Activated CD4-positive, alpha-beta T cell treated with anti-CD3 and anti-CD28 coated beads for 36 hours (primary cell): ENCODE measurements around the gene RSL1D1. TPM values are rescaled to one million over a fixed set of nuclear protein-coding genes. Genes with fewer than 3 reads are reported as not detected.

Source experiments
- ATAC-seq: fragments of 200-7000 bp; cut with Tn5 transposase; one replicate; pipeline ENCODE4 v1.10.0; 2021; ENCODE audit warnings: mild to moderate bottlenecking, moderate library complexity
- CTCF ChIA-PET: fragments of 350-600 bp; sonication (Branson Sonifier 250); formaldehyde crosslinking; loops from one replicate; lab custom pipeline; 2021; ENCODE audit warnings: antibody characterized with exemption; lab: Charles Lee
- POLR2A ChIA-PET: fragments of 350-600 bp; sonication (Branson Sonifier 250); formaldehyde crosslinking; loops from one replicate; lab custom pipeline; 2021; ENCODE audit warnings: antibody characterized with exemption, inconsistent platforms; lab: Charles Lee
- DNase-seq: peaks from one replicate; pipeline ENCODE4 v3.0.0-alpha.2; 2020
- H3K27ac Mint-ChIP-seq: one replicate; pipeline ENCODE4 v1.8.0; 2021; ENCODE audit warnings: mixed read lengths
- H3K27me3 Mint-ChIP-seq: one replicate; pipeline ENCODE4 v1.8.0; 2021; ENCODE audit warnings: mixed read lengths
- H3K36me3 Mint-ChIP-seq: one replicate; pipeline ENCODE4 v1.8.0; 2021; ENCODE audit warnings: low read depth, mixed read lengths
- H3K4me1 Mint-ChIP-seq: one replicate; pipeline ENCODE4 v1.8.0; 2021; ENCODE audit warnings: mixed read lengths
- H3K4me3 Mint-ChIP-seq: one replicate; pipeline ENCODE4 v1.8.0; 2021; ENCODE audit warnings: mild to moderate bottlenecking, moderate library complexity, mixed read lengths
- H3K9me3 Mint-ChIP-seq: one replicate; pipeline ENCODE4 v1.8.0; 2021; ENCODE audit warnings: low read depth, mixed read lengths
- intact Hi-C, 2 experiments: fragments of 100-400 bp; cut with DNase I in 1 of 2; cut with micrococcal nuclease in 1 of 2; formaldehyde crosslinking; loops; one replicate each; pipeline versions ENCODE4 v1.14.2 to v1.15.1; 2022 to 2024; cut with DNase I, micrococcal nuclease
- total RNA-seq, 2 experiments: library from RNA; stranded (reverse); gene quantifications; one replicate each; pipeline ENCODE4 v1.2.3, GENCODE V29; 2021

RSL1D1 gene
- total RNA-seq, 2 experiments from 2014 or later = 369 to 466 TPM

DNA sequence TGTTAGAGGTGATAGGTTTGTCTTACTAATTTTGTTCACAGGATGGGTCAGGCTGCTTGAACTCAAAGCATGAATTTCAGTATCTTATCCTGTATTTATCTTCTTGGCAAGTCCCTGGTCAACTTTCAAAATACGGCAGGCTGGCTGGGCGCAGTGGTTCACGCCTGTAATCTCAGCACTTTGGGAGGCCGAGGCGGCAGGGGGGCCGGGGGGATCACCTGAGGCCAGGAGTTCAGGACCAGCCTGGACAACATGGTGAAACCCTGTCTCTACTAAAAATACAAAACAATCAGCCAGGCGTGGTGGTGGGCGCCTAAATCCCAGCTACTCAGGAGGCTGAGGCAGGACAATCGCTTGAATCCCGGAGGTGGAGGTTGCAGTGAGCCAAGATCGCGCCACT, 25.0 kb upstream of the RSL1D1 start:
- peaks cover 42% of the 10 kb centered on the region for H3K36me3 Mint-ChIP-seq
- peak overlapping the region; percentile 22 for H3K27ac Mint-ChIP-seq
- POLR2A ChIA-PET = no interaction called here

DNA sequence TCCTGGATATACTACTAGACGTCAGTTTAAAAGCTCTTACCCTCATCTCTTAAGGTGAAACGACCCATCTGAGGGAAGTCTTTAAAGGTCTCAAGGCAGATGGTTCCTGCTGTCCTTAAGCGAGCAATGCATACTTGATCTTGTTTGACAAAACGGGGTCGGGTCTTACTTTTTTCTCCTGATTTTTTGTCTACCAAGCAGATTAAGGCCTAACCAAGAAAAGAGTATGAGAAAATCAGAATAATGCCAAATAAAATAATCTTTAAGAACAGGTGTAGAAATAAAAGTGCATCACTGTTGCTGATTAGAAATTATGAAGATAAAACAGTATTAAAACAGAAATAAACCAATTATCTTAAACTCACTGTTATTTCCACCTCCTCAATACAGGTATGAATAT, 24.4 kb upstream of the RSL1D1 start:
- ATAC-seq = no peak
- Mint-ChIP-seq H3K27ac (no peak overlapping the region), H3K9me3 (no peaks in the 10 kb centered on the region), H3K4me1 (no peaks in the 10 kb centered on the region), H3K36me3 (peaks cover 40% of the 10 kb centered on the region), H3K4me3 (no peak overlapping the region), H3K27me3 (no peaks in the 10 kb centered on the region)
- CTCF ChIA-PET = interaction anchor here (1.8 kb wide), 1 partner anchor 10 kb away, joined by 5 read pairs; no protein-coding TSS in a partner anchor
- intact Hi-C loops = no loop called here
- DNase-seq = no peak
- POLR2A ChIA-PET = interaction anchor here (0.6 kb wide), 2 partner anchors 79 to 193 kb away, joined by 3 read pairs; partner anchors contain the start of gene ZC3H7A

More for the DNA sequence above, 25.0 kb upstream of the RSL1D1 start:
- Mint-ChIP-seq H3K4me3 (no peak overlapping the region), H3K4me1 (no peaks in the 10 kb centered on the region), H3K9me3 (no peaks in the 10 kb centered on the region), H3K27me3 (no peaks in the 10 kb centered on the region)
- CTCF ChIA-PET = no interaction called here
- ATAC-seq = no peak
- DNase-seq = no peak
- intact Hi-C loops = no loop called here

DNA sequence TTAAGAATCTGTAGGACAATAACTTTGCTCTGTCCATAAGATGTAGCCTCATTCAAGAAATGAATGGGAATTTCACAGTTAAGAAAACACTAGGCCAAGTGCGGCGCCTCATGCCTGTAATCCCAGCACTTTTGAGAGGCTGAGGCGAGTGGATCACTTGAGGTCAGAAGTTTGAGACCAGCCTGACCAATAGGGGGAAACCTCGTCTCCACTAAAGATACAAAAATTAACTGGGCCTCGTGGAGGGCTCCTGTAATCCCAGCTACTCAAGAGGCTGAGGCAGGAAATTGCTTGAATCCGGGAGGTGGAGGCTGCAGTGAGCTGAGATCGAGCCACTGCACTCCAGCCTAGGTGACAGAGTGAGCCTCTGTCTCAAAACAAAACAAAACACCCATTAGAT, 19.9 kb upstream of the RSL1D1 start:
- DNase-seq (no peak), ATAC-seq (no peak)
- no peaks in the 10 kb centered on the region for H3K9me3 Mint-ChIP-seq
- peaks cover 34% of the 10 kb centered on the region for H3K36me3 Mint-ChIP-seq
- no peaks in the 10 kb centered on the region for H3K27me3 Mint-ChIP-seq
- H3K4me3 Mint-ChIP-seq = no peak overlapping the region
- ChIA-PET POLR2A (no interaction called here), CTCF (interaction anchor here (1.0 to 1.2 kb wide), 2 partner anchors 12 to 157 kb away, joined by 4 to 7 read pairs; no protein-coding TSS in a partner anchor)
- peak overlapping the region; percentile 14 for H3K27ac Mint-ChIP-seq
- intact Hi-C loops = loop anchor here in 1 of 2 experiments (5.0 kb wide), 1 partner anchor 196 kb away; no protein-coding TSS in a partner anchor
- no peaks in the 10 kb centered on the region for H3K4me1 Mint-ChIP-seq

DNA sequence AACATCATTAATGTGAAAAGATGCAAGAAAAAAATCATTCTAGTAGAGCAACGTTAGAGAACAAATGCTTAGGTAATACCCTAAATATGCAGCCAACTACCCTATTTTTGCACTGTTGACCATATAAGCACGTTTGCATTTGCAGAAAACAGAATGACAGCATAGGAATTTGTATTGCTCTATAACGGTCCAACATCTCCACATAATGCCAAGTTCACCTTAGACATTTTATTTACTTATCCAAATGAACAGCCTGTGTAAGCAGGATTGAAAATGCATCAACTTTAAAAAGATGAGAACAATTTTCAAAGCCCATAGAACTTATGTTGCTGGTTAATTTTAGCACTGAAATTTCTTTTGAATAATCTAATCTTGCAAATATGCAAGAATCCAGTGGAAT, 19.1 kb upstream of the RSL1D1 start:
- no peak overlapping the region for H3K4me3 Mint-ChIP-seq
- H3K4me1 Mint-ChIP-seq = no peaks in the 10 kb centered on the region
- H3K27ac Mint-ChIP-seq = no peak overlapping the region
- H3K9me3 Mint-ChIP-seq = no peaks in the 10 kb centered on the region
- no peak for DNase-seq
- H3K36me3 Mint-ChIP-seq = peaks cover 26% of the 10 kb centered on the region
- H3K27me3 Mint-ChIP-seq = no peaks in the 10 kb centered on the region
- ChIA-PET CTCF (interaction anchor here (1.2 to 1.9 kb wide), 2 partner anchors 11 to 13 kb away, joined by 4 to 7 read pairs; no protein-coding TSS in a partner anchor), POLR2A (no interaction called here)
- ATAC-seq = no peak
- intact Hi-C loops = loop anchor here in 1 of 2 experiments (5.0 kb wide), 1 partner anchor 197 kb away; no protein-coding TSS in a partner anchor

DNA sequence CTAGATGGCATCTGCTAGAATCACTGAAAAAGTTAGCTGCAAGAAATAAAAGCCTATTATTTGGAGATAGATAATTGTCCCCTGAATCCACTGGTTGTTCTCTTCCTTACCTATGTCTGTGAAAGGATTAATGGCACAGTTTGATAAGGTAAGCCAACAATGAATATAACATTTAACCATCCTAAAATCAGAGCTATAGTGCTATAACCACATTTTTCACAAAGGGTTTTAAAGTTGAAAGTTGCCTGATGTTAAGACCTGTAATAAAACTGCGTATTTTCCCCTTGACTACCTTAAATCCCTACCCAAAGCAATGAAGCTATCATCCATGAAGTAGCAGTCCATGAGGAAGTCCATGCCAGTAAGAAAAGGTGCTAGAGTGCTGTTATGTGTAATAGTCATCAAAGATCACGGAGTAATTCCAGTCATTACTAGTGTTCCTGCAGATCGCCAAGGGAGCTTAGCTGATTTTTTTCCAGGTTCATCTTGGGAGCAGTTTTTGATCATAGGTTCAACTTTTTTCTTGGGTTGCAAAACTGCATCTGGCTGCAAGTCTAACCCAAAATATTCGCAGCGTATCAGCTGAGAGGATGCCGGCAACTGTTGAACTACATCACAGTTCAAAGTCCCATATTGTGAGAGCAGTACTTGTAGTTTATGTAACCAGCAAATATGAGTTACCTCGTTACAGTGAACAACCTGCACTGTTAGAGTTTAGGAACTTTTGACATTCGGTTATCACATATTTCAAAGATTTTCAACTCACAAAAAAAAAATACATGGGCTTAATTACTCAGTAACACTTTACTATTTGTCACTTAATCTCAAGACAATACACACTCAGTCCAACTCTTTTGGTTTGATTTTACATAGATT, 18.2 kb upstream of the RSL1D1 start:
- DNase-seq = no peak
- ChIA-PET CTCF (interaction anchor here (0.8 to 1.9 kb wide), 3 partner anchors 10 to 49 kb away, joined by 3 to 7 read pairs (median 3); no protein-coding TSS in a partner anchor), POLR2A (interaction anchor here (0.6 kb wide), 1 partner anchor 42 kb away, joined by 3 read pairs; no protein-coding TSS in a partner anchor)
- Mint-ChIP-seq H3K4me1 (peaks cover 4% of the 10 kb centered on the region), H3K27ac (peak overlapping the region; percentile 55), H3K9me3 (no peaks in the 10 kb centered on the region), H3K36me3 (peaks cover 20% of the 10 kb centered on the region), H3K27me3 (no peaks in the 10 kb centered on the region), H3K4me3 (no peak overlapping the region)
- ATAC-seq = no peak
- intact Hi-C loops = loop anchor here in 1 of 2 experiments (5.0 kb wide), 1 partner anchor 198 kb away; no protein-coding TSS in a partner anchor

DNA sequence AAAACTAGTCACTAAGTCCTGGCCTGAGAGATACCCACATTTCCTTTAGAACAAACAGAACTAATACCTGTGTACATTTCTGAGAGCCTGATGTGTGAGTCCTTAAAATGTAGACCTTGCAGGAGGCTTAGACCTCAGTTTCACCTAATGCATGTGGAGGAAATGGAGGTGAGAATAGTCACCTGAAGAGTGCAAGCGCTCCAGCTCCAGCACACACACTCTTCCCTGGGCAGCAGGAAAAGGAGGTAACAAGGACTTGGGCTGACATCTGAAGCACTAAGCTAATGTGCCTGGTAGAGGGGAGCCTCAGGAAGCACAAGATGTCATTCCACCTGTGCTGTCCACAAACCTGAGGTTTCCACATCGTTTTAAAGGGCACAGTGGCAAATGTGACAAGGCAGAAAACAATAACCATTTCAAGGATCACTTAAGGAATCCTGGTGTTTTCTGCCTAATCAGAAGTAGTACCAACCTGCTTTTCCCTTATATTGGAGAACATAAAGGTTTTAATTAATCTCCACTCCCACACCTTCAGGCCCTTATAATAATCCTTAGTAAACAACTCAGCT, 17.2 kb upstream of the RSL1D1 start:
- Mint-ChIP-seq H3K27me3 (no peaks in the 10 kb centered on the region), H3K4me3 (no peak overlapping the region), H3K27ac (peak overlapping the region; percentile 8), H3K9me3 (no peaks in the 10 kb centered on the region), H3K36me3 (peaks cover 15% of the 10 kb centered on the region), H3K4me1 (peaks cover 4% of the 10 kb centered on the region)
- intact Hi-C loops = no loop called here
- DNase-seq = no peak
- CTCF ChIA-PET = interaction anchor here (0.8 to 1.9 kb wide), 4 partner anchors 11 to 166 kb away, joined by 3 to 7 read pairs (median 4); no protein-coding TSS in a partner anchor
- no peak for ATAC-seq
- POLR2A ChIA-PET = interaction anchor here (0.6 kb wide), 1 partner anchor 99 kb away, joined by 4 read pairs; no protein-coding TSS in a partner anchor

DNA sequence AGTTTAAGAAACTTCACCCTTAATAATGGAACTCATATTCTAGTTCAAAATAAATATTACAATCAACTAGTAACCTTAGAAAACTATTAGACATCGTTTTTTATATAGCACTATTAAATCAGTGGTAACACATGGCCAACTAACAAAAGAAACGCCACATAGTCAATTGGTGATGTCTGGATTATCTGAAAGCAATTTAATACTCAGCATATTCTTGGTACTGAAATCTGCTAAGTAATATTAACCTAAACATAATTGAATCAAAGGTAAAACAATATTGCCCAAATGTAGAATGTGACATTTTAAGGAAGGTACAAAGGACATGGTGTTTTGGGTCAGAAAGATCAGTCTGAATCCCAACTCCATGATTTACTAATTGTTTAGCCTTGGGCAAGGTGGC, 11.1 kb upstream of the RSL1D1 start:
- CTCF ChIA-PET = no interaction called here
- DNase-seq (no peak), ATAC-seq (no peak)
- POLR2A ChIA-PET = no interaction called here
- H3K36me3 Mint-ChIP-seq = peaks cover 7% of the 10 kb centered on the region
- intact Hi-C loops = no loop called here
- no peaks in the 10 kb centered on the region for H3K27me3 Mint-ChIP-seq
- H3K27ac Mint-ChIP-seq = no peak overlapping the region
- no peak overlapping the region for H3K4me3 Mint-ChIP-seq
- H3K4me1 Mint-ChIP-seq = peaks cover 13% of the 10 kb centered on the region
- H3K9me3 Mint-ChIP-seq = no peaks in the 10 kb centered on the region

DNA sequence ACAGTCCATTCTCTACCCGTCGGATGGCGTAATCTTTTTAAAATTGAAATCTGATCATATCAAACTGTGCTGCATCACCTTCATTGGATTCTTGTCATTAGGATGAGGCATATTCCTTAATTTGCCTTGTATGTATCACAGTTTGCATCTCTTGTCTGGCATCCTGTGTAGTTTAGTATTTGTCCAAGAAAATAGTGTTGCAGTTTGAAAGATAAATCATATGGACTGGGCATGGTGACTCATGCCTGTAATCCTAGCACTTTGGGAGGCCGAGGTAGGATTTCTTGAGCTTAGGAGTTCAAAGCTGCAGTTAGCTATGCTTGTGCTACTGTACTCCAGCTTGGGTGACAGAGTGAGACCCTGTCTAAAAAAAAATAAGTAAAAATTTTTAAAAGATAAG, 5.8 kb upstream of the RSL1D1 start:
- DNase-seq = no peak
- Mint-ChIP-seq H3K4me3 (no peak overlapping the region), H3K4me1 (peaks cover 32% of the 10 kb centered on the region), H3K27me3 (no peaks in the 10 kb centered on the region), H3K27ac (no peak overlapping the region), H3K9me3 (no peaks in the 10 kb centered on the region), H3K36me3 (peaks cover 28% of the 10 kb centered on the region)
- ATAC-seq = no peak
- POLR2A ChIA-PET = no interaction called here
- CTCF ChIA-PET = interaction anchor here (1.2 kb wide), 1 partner anchor 16 kb away, joined by 3 read pairs; no protein-coding TSS in a partner anchor
- intact Hi-C loops = no loop called here

DNA sequence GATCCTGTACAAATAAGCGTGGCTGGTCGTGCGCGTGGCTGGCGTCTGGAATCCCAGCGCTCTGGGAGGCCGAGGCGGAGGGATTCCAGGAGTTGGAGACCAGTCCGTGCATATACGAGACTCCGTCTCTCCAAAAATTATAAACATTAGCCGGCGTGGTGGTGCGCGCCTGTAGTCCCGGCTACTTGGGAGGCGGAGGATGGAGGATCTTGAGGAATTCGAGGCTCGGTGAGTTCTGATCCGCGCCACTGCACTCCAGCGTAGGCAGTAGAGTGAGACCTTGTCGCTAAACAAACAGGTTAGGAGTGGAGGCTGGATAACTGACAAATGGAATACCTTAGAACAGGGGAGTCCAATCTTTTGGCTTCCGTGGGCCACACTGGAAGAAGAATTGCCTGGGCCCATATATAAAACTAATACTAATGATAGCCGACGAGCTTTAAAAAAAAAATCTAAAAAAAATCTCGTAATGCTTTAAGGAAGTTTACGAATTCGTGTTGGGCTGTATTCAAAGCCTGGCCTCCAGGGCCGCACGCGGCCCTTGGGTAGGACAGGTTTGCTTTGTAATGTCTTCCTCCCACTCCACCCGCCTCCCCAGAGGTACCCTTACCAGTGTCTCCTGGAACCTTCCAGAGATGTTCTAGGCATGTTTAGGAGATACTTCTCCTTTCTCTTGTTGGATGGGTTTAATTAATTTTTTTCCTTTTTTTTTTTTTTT, 909 bp upstream of the RSL1D1 start:
- intact Hi-C loops = loop anchor here (5.0 kb wide), 2 partner anchors 110 to 950 kb away; partner anchors contain the start of genes CPPED1 (in 1 of the 2) and TXNDC11 (in 1 of the 2)
- POLR2A ChIA-PET = interaction anchor here (0.7 to 1.4 kb wide), 3 partner anchors 54 to 111 kb away, joined by 3 to 4 read pairs (median 3); partner anchors contain the start of gene TXNDC11
- Mint-ChIP-seq H3K4me3 (peak overlapping the region; percentile 99), H3K27ac (peak overlapping the region; percentile 96), H3K27me3 (no peaks in the 10 kb centered on the region), H3K9me3 (no peaks in the 10 kb centered on the region), H3K4me1 (peaks cover 54% of the 10 kb centered on the region), H3K36me3 (peaks cover 59% of the 10 kb centered on the region)
- ATAC-seq (no peak), DNase-seq (no peak)
- CTCF ChIA-PET = interaction anchor here (0.6 to 2.9 kb wide), 5 partner anchors 12 to 183 kb away, joined by 3 to 10 read pairs (median 3); partner anchors contain the start of gene ZC3H7A

DNA sequence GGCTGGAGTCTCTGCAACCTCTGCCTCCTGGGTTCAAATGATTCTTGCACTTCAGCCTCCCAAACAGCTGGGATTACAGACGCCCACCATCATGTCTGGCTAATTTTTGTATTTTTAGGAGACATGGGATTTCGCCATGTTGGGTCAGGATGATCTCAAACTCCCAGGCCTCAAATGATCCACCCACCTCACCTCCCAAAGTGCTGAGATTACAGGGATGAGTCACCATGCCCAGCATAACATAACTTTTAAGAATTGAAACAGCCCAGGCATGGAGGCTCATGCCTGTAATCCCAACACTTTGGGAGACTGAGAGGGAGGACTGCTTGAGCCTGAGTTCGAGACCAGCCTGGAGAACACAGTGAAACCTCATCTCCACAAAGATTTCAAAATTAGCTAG, 2.5 kb downstream of the RSL1D1 start:
- Mint-ChIP-seq H3K9me3 (no peaks in the 10 kb centered on the region), H3K27ac (peak overlapping the region; percentile 80), H3K27me3 (no peaks in the 10 kb centered on the region), H3K4me1 (peaks cover 37% of the 10 kb centered on the region), H3K4me3 (peak overlapping the region; percentile 69), H3K36me3 (peaks cover 70% of the 10 kb centered on the region)
- peak; percentile 21 for DNase-seq
- ATAC-seq = no peak
- ChIA-PET CTCF (interaction anchor here (0.6 to 0.7 kb wide), 2 partner anchors 249 to 357 kb away, joined by 3 to 4 read pairs; no protein-coding TSS in a partner anchor), POLR2A (no interaction called here)
- intact Hi-C loops = no loop called here
